NCI-H1436 (cell line): ENCODE data around the gene RAE1.
"Not testable (repeated sequence)": the region's sequence is repeated elsewhere in the genome, so short reads cannot be mapped to it uniquely, and the experiment has no call there.

Experiments used
- DNase-seq: peaks from one replicate; lab custom pipeline; 2025; lab: John Stamatoyannopoulos, UW

RAE1 gene

GRCh38 chr20:57326667-57327455, 24.2 kb upstream of the RAE1 start:
- DNase-seq = no peak

GRCh38 chr20:57327820-57328219, 23.2 kb upstream of the RAE1 start:
- DNase-seq = no peak

GRCh38 chr20:57329608-57330221, 21.3 kb upstream of the RAE1 start, which contains the start of gene SPO11:
SPO11 (plus strand) TSS chr20:57329803; CDS start chr20:57329868, 65 bp downstream.
- no peak for DNase-seq

GRCh38 chr20:57330998-57331397, 20.1 kb upstream of the RAE1 start:
- DNase-seq = no peak

GRCh38 chr20:57332105-57333089, 18.7 kb upstream of the RAE1 start:
- DNase-seq = no peak

- DNase-seq = no peak
Observed at GRCh38 chr20:57335392-57335791, 15.7 kb upstream of the RAE1 start.

- no peak for DNase-seq
Observed at GRCh38 chr20:57341663-57342062, 9.4 kb upstream of the RAE1 start.

GRCh38 chr20:57342829-57343228, 8.2 kb upstream of the RAE1 start:
- DNase-seq = no peak

GRCh38 chr20:57346477-57346876, 4.6 kb upstream of the RAE1 start:
- DNase-seq = peak; percentile 45

GRCh38 chr20:57347393-57347792, 3.7 kb upstream of the RAE1 start:
- DNase-seq = no peak

- not testable (repeated sequence) for DNase-seq
Observed at GRCh38 chr20:57348200-57348921, 2.7 kb upstream of the RAE1 start.

- not testable (repeated sequence) for DNase-seq
Observed at GRCh38 chr20:57348922-57349574, 2.0 kb upstream of the RAE1 start.

GRCh38 chr20:57350081-57350710, 859 bp upstream of the RAE1 start:
- DNase-seq = no peak

- not testable (repeated sequence) for DNase-seq
Observed at GRCh38 chr20:57350726-57351041, 371 bp upstream of the RAE1 start.

GRCh38 chr20:57352305-57352704, 1.2 kb downstream of the RAE1 start:
- no peak for DNase-seq

- DNase-seq = no peak
Observed at GRCh38 chr20:57353351-57353750, 2.3 kb downstream of the RAE1 start.

GRCh38 chr20:57361517-57361916, 10.5 kb downstream of the RAE1 start:
- DNase-seq = no peak

GRCh38 chr20:57364451-57364850, 13.4 kb downstream of the RAE1 start:
- no peak for DNase-seq

- no peak for DNase-seq
Observed at GRCh38 chr20:57369596-57369995, 18.5 kb downstream of the RAE1 start.

- DNase-seq = no peak
Observed at GRCh38 chr20:57370316-57370715, 19.3 kb downstream of the RAE1 start.

- DNase-seq = no peak
Observed at GRCh38 chr20:57371363-57371762, 20.3 kb downstream of the RAE1 start.
